ENCODE results near the gene IRF2BP2. TPM values are rescaled to one million over a fixed set of nuclear protein-coding genes. Genes with fewer than 3 reads are reported as not detected.
"Not testable (repeated sequence)": the region's sequence is repeated elsewhere in the genome, so short reads cannot be mapped to it uniquely, and the experiment has no call there.

IRF2BP2 gene
- total RNA-seq, 1 donor from 2014 or later, result 116 TPM

GRCh38 chr1:234605983-234606783 is 3.8 kb downstream of the IRF2BP2 start:
- intact Hi-C loops (cut with DNase I), result no loop called here

DNA sequence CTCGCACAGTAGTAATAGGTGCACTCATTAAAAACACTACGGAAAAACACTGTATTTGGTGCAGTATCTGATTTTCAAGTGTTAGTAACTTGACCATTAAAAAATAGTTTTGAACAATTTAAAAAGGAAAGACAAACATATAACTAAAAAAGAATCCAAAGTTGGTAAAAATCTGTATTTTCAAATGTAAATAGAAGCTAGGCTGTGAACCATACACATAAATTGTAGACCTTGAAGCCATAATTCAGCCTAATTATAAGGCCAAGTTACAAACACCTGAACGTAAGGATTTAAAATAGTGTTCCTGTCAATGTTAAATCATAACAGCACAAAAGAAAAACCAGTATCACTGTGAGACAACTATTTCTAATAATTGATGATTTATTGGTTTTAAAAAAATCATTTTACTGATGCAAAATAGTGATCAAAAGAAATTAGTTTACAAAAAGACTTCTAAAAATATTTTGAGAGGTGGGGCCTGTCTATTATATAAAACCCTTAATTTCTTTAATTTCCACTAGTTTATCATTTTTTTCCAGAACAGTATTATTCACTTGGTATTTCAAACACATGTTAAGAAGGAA is 4.5 kb downstream of the IRF2BP2 start:
- intact Hi-C loops (cut with DNase I), result no loop called here
- no peak for DNase-seq (ENCODE audit: missing footprints)
- no peak for ATAC-seq

More at GRCh38 chr1:234605983-234606783, 3.8 kb downstream of the IRF2BP2 start:
- DNase-seq (ENCODE audit: missing footprints) (no peak), ATAC-seq (no peak)

GRCh38 chr1:234604495-234605398 is 5.2 kb downstream of the IRF2BP2 start:
- intact Hi-C loops (cut with DNase I), result no loop called here
- DNase-seq (ENCODE audit: missing footprints) (no peak), ATAC-seq (no peak)

- intact Hi-C loops (cut with DNase I), result no loop called here
Measured at GRCh38 chr1:234603221-234604204, 6.5 kb downstream of the IRF2BP2 start.

DNA sequence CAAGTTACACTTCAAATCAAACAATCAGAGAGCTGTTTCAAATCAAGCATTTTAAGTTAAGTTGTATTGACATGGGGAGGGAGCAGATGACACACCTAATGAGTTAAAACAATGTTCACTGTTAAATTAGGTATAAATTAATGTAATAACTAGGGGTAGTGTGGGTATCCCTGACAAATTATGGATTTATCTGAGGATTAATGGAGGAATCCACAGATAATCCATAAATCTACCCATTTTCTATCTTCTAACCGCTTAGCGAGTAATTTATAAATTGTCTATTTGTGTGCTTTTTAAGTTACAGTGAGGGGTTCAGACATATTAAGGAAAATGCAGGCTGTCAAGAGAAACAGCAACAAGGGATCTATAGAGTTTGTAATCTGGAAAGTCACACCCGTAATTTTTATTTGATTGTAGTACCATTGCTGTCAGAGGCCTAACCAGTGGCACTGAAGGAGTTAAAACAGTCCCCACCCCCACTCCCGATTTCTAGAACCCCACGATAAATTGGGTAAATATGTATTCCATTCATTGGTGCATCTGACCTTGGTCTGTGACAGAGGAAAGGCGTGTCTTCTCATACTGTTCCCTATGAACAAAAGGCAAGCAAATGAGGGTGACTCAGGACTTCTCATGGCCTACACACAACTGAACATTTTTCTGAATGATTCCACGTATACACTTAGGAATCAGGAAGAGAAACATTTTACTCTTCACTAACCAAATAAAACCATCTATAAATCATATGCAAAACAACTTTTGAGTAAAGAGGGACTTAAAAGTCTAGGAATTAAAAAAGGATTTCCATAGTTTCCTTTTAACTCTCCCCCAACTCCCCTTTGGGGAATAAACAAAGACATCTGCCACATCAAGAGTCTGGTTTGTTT is 7.4 kb downstream of the IRF2BP2 start:
- ATAC-seq (no peak), DNase-seq (ENCODE audit: missing footprints) (no peak)
- intact Hi-C loops (cut with DNase I), result no loop called here

More at GRCh38 chr1:234603221-234604204, 6.5 kb downstream of the IRF2BP2 start:
- DNase-seq (ENCODE audit: missing footprints), result no peak
- no peak for ATAC-seq

- intact Hi-C loops (cut with DNase I), result no loop called here
- no peak for ATAC-seq
- no peak for DNase-seq (ENCODE audit: missing footprints)
Measured at GRCh38 chr1:234601301-234602017, 8.5 kb downstream of the IRF2BP2 start.

GRCh38 chr1:234600418-234601281 is 9.3 kb downstream of the IRF2BP2 start:
- no peak for DNase-seq (ENCODE audit: missing footprints)
- intact Hi-C loops (cut with DNase I), result no loop called here
- ATAC-seq, result no peak

DNA sequence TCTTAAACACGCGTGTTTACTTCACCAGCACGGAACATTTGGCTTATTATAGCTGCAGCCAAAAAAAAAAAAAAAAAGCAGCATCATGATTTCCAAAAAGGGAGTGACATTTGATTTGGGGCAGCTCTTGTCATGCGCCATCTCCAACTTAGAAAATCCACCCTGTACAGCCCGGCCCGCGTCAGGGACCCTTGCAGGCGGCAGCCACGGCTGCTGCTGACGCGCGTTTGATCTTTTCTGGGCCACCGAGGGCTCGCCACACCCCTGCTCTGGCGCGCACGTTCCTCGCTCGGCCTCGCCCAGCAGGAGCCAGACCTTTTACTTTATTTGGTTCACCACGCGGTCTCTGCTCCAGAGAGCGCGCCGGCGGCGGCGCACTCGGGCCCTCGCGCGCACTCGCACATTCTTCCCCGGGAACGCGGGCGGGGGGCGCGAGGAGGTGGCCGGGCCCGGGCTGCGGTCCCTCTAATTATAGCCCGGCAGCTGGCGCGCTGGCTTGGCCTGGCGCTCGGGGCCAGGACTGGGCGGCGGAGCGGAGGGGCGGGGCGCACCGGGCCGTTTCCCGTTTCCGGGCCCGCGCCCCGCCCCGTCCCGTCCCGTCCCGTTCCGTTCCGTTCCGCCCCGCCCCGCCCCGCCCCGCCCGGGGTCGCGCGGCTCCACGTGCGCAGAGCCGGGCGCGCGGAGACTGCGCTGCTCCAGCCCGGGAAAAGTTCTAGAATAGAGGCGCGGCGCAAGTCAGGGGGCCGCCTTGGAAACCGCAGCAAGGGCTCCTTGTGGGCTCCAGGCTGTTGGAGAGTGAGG is 10.2 kb downstream of the IRF2BP2 start:
- ATAC-seq, result peak; percentile 94
- intact Hi-C loops (cut with DNase I), result loop anchor here (1.0 kb wide), 1 partner anchor 66 kb away; no protein-coding TSS in a partner anchor

DNA sequence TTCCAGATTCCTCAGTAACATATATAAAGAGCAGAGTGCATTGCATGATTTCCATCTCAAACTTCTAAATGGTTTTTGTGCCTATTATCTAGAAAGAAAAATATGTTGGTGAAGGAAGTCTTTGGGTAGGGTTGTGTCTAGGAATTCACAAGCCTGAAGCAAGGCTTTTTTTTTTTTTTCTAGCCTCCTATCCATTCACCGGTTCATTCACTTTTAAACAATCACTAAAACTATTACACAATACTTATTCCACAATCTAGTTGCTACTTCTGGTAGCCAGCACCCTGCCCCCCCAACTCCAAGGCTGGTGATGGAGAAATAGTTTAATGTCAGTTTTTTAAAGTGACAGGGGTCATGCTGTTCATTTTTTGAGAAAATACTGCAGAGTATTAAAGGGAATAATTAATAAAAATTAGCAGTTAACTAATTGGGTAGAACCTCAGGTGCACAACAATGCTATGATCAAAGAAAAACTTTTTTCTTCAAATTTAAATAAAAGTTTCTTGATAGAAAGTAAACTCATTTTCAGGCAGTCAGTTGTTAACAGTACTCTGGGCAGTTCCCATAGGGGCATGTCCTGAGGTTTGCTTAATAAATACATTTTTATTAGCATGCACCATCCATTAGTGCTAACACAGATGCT is 10.9 kb downstream of the IRF2BP2 start:
- no peak for ATAC-seq
- DNase-seq (ENCODE audit: missing footprints), result no peak
- intact Hi-C loops (cut with DNase I), result loop anchor here (1.0 kb wide), 1 partner anchor 65 kb away; no protein-coding TSS in a partner anchor

More for the DNA sequence above, 10.2 kb downstream of the IRF2BP2 start:
- DNase-seq (ENCODE audit: missing footprints), result peak; percentile 92

GRCh38 chr1:234597894-234598293 is 12.1 kb downstream of the IRF2BP2 start:
- ATAC-seq, result no peak
- intact Hi-C loops (cut with DNase I), result no loop called here
- DNase-seq (ENCODE audit: missing footprints), result no peak

DNA sequence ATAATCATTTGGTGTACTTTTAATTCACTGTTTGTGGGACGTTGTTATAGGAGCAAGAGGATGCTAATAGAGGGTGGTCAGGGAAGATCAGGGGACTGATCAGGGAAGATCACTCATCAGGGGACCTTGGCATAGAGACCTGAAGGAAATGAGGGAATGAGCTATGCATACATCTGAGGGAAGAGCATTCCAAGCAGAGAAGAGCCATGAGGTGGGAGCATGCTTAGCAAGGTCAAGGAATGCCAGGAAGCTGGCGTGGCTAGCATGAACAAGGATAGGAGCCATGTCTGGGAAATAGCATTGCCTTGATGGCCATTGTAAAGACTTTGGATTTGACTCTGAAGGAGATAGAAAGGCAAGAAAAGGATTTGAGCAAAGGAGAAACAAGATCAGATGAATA is 14.1 kb downstream of the IRF2BP2 start:
- ATAC-seq (no peak), DNase-seq (ENCODE audit: missing footprints) (no peak)
- intact Hi-C loops (cut with DNase I), result no loop called here

DNA sequence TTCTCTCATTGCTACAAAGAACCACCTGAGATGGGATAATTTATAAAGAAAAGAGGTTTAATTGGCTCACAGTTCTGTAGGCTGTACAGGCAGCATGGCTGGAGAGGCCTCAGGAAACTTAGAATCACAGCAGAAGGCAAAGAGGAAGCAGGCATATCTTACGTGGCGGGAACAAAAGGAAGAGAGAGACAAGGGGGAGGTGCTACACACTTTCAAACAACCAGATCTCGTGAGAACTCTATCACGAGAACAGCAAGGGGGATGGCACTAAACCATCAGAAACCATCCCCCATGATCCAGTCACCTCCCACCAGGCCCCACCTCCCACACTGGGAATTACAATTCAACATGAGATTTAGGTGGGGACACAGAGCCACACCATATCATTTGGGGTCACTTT is 15.4 kb downstream of the IRF2BP2 start:
- intact Hi-C loops (cut with DNase I); ATAC-seq: not testable (repeated sequence)

GRCh38 chr1:234593771-234594504 is 16.0 kb downstream of the IRF2BP2 start:
- ATAC-seq (no peak), DNase-seq (ENCODE audit: missing footprints) (no peak)
- intact Hi-C loops (cut with DNase I), result no loop called here

More for the DNA sequence above, 15.4 kb downstream of the IRF2BP2 start:
- not testable (repeated sequence) for DNase-seq (ENCODE audit: missing footprints)

- intact Hi-C loops (cut with DNase I), result no loop called here
- no peak for ATAC-seq
- no peak for DNase-seq (ENCODE audit: missing footprints)
Measured at GRCh38 chr1:234593109-234593508, 16.9 kb downstream of the IRF2BP2 start.

All from Right ventricle myocardium inferior (tissue), 1 donor.